GM04503 (cell line): ENCODE data around the gene PHACTR1.
"Not testable (repeated sequence)": the region's sequence is repeated elsewhere in the genome, so short reads cannot be mapped to it uniquely, and the experiment has no call there.

Experiments
- DNase-seq: peaks from one replicate; pipeline ENCODE4 v3.0.0-alpha.2; 2012; ENCODE audit warnings: low read depth

Gene PHACTR1

GRCh38 chr6:12903246-12903645 is 186.7 kb downstream of the PHACTR1 start:
- DNase-seq = no peak

GRCh38 chr6:12909833-12910232 is 193.3 kb downstream of the PHACTR1 start:
- DNase-seq = no peak

- no peak for DNase-seq
Observed at GRCh38 chr6:12911427-12911826, 194.9 kb downstream of the PHACTR1 start.

- no peak for DNase-seq
Observed at GRCh38 chr6:12913201-12913600, 196.6 kb downstream of the PHACTR1 start.

- DNase-seq = no peak
Observed at GRCh38 chr6:12916006-12916405, 199.4 kb downstream of the PHACTR1 start.

GRCh38 chr6:12916420-12917136 is 200.0 kb downstream of the PHACTR1 start:
- DNase-seq = no peak

- DNase-seq = no peak
Observed at GRCh38 chr6:12921467-12921866, 204.9 kb downstream of the PHACTR1 start.

GRCh38 chr6:12923644-12924235 is 207.2 kb downstream of the PHACTR1 start:
- DNase-seq = no peak

GRCh38 chr6:12924911-12925310 is 208.3 kb downstream of the PHACTR1 start:
- DNase-seq = no peak

- no peak for DNase-seq
Observed at GRCh38 chr6:12927746-12928145, 211.2 kb downstream of the PHACTR1 start.

- DNase-seq = no peak
Observed at GRCh38 chr6:12929678-12930077, 213.1 kb downstream of the PHACTR1 start.

- no peak for DNase-seq
Observed at GRCh38 chr6:12931639-12932038, 215.1 kb downstream of the PHACTR1 start.

GRCh38 chr6:12935637-12936036 is 219.1 kb downstream of the PHACTR1 start:
- no peak for DNase-seq

- no peak for DNase-seq
Observed at GRCh38 chr6:12937971-12938370, 221.4 kb downstream of the PHACTR1 start.

- DNase-seq = no peak
Observed at GRCh38 chr6:12939314-12939713, 222.7 kb downstream of the PHACTR1 start.

GRCh38 chr6:12941422-12941821 is 224.9 kb downstream of the PHACTR1 start:
- DNase-seq = no peak

GRCh38 chr6:12943549-12943948 is 227.0 kb downstream of the PHACTR1 start:
- no peak for DNase-seq

GRCh38 chr6:12944001-12944400 is 227.4 kb downstream of the PHACTR1 start:
- no peak for DNase-seq

GRCh38 chr6:12944528-12944927 is 228.0 kb downstream of the PHACTR1 start:
- DNase-seq = not testable (repeated sequence)

GRCh38 chr6:12947151-12947871 is 230.7 kb downstream of the PHACTR1 start:
- no peak for DNase-seq

- DNase-seq = no peak
Observed at GRCh38 chr6:12947967-12948366, 231.4 kb downstream of the PHACTR1 start.

- no peak for DNase-seq
Observed at GRCh38 chr6:12950976-12951375, 234.4 kb downstream of the PHACTR1 start.

- no peak for DNase-seq
Observed at GRCh38 chr6:12951415-12951814, 234.8 kb downstream of the PHACTR1 start.
